Naive B cell (primary cell): ENCODE measurements around the gene RAB8B. TPM values are rescaled to one million over a fixed set of nuclear protein-coding genes. Genes with fewer than 3 reads are reported as not detected.
A peak's percentile ranks its signal among the peaks of the same experiment; 100 is the strongest.

ENCODE experiments used
- ATAC-seq, 2 donors: fragments of 150-1000 bp; cut with Tn5 transposase; 2 replicates each; pipeline ENCODE4 v1.10.0; 2021; ENCODE audit warnings: low read depth in 2 of 2, mild to moderate bottlenecking in 2 of 2, moderate library complexity in 2 of 2
- DNase-seq: peaks from one replicate; pipeline ENCODE4 v3.0.0; 2022
- H3K27ac Mint-ChIP-seq, 6 donors: one replicate each; pipeline ENCODE4 v1.8.0; 2020 to 2022; ENCODE audit warnings: mild to moderate bottlenecking in 6 of 6, mixed read lengths in 6 of 6, moderate library complexity in 5 of 6, inconsistent platforms in 2 of 6
- H3K27me3 Mint-ChIP-seq, 3 donors: one replicate each; pipeline ENCODE4 v1.8.0; 2021 to 2022; ENCODE audit warnings: mixed read lengths in 3 of 3, mild to moderate bottlenecking in 1 of 3
- H3K36me3 Mint-ChIP-seq, 2 donors: one replicate each; pipeline ENCODE4 v1.8.0; 2020 to 2022; ENCODE audit warnings: mixed read lengths in 2 of 2, inconsistent platforms in 1 of 2, mild to moderate bottlenecking in 1 of 2
- H3K4me1 Mint-ChIP-seq, 3 donors: one replicate each; pipeline ENCODE4 v1.8.0; 2020 to 2022; ENCODE audit warnings: mixed read lengths in 3 of 3, inconsistent platforms in 1 of 3, mild to moderate bottlenecking in 1 of 3, moderate library complexity in 1 of 3
- H3K4me3 Mint-ChIP-seq, 8 donors: one replicate each; pipeline ENCODE4 v1.8.0; 2020 to 2022; ENCODE audit warnings: mild to moderate bottlenecking in 8 of 8, mixed read lengths in 8 of 8, moderate library complexity in 8 of 8, inconsistent platforms in 2 of 8
- H3K9me3 Mint-ChIP-seq, 7 donors: one replicate each; pipeline ENCODE4 v1.8.0; 2020 to 2022; ENCODE audit warnings: mixed read lengths in 7 of 7, mild to moderate bottlenecking in 5 of 7, inconsistent platforms in 2 of 7, moderate library complexity in 1 of 7
- polyA plus RNA-seq, 6 donors: library from polyadenylated mRNA; unstranded; fragments of 300-500 nt; fragmentation: Illumina TruSeq; gene quantifications; one replicate each; pipeline ENCODE4 v1.2.3, GENCODE V29; 2021; ENCODE audit warnings: low read depth in 6 of 6

RAB8B gene
- polyA plus RNA-seq = 10 to 100 TPM; 24.4 to 64.4 (median 58.6) TPM

GRCh38 chr15:63188926-63189871 lies at the start of gene RAB8B:
TSS of gene RAB8B (plus strand) at chr15:63189606. CDS start at chr15:63189625, 19 bp downstream.
- ATAC-seq = peak; percentile 74
- Mint-ChIP-seq H3K27me3 (no peaks in the 10 kb centered on the region), H3K27ac (peak within 1 kb of the TSS; percentile 96 to 100 (median 98)), H3K4me1 (peaks cover 45 to 59% (median 51%) of the 10 kb centered on the region in 3 donors), H3K4me3 (peak within 1 kb of the TSS; percentile 91 to 100 (median 96)), H3K36me3 (no peaks in the 10 kb centered on the region), H3K9me3 (no peaks in the 10 kb centered on the region)
- peak; percentile 92 for DNase-seq

- Mint-ChIP-seq H3K27ac (peak overlapping the region in 1 of 6 donors; percentile 31), H3K4me1 (no peaks in the 10 kb centered on the region), H3K4me3 (no peak overlapping the region), H3K27me3 (no peaks in the 10 kb centered on the region), H3K36me3 (peaks cover 9 to 10% of the 10 kb centered on the region in 2 donors), H3K9me3 (no peaks in the 10 kb centered on the region)
- DNase-seq = no peak
- no peak for ATAC-seq
Measured at GRCh38 chr15:63140936-63141335, 48.5 kb upstream of the RAB8B start.

DNA sequence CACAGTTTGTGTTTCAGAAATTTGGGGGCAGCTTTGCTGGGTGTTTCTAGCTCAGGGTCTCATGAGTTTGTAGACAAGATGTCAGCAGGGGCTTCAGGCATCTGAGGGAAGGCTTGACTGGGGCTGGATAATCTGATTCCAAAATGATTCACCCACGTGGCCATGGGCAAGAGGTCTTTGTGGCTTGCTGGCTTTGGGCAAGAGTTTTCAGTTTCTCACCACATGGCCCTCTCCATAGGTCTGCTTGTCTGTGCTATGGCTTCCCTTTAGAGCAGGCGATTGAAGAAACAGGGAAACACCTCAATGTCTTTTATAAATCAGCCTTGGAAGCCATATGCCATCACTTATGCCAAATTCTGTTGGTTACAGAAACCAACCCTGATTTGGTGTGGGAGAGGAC lies 44.0 kb upstream of the RAB8B start:
- H3K4me1 Mint-ChIP-seq = peaks cover 0 to 4% (median 0%) of the 10 kb centered on the region in 3 donors
- peaks cover 9 to 14% of the 10 kb centered on the region in 2 donors for H3K36me3 Mint-ChIP-seq
- DNase-seq (no peak), ATAC-seq (no peak)
- no peak overlapping the region for H3K4me3 Mint-ChIP-seq
- H3K27me3 Mint-ChIP-seq = no peaks in the 10 kb centered on the region
- H3K27ac Mint-ChIP-seq = no peak overlapping the region
- H3K9me3 Mint-ChIP-seq = no peaks in the 10 kb centered on the region

GRCh38 chr15:63146684-63147083 lies 42.7 kb upstream of the RAB8B start:
- peak overlapping the region in 1 of 8 donors; percentile 10 for H3K4me3 Mint-ChIP-seq
- H3K36me3 Mint-ChIP-seq = peaks cover 9 to 14% of the 10 kb centered on the region in 2 donors
- no peaks in the 10 kb centered on the region for H3K9me3 Mint-ChIP-seq
- no peaks in the 10 kb centered on the region for H3K27me3 Mint-ChIP-seq
- peaks cover 0 to 4% (median 0%) of the 10 kb centered on the region in 3 donors for H3K4me1 Mint-ChIP-seq
- DNase-seq = no peak
- no peak overlapping the region for H3K27ac Mint-ChIP-seq
- no peak for ATAC-seq

GRCh38 chr15:63151665-63152064 lies 37.7 kb upstream of the RAB8B start:
- H3K27ac Mint-ChIP-seq = no peak overlapping the region
- H3K4me3 Mint-ChIP-seq = no peak overlapping the region
- peaks cover 0 to 5% of the 10 kb centered on the region in 2 donors for H3K36me3 Mint-ChIP-seq
- H3K9me3 Mint-ChIP-seq = no peaks in the 10 kb centered on the region
- H3K4me1 Mint-ChIP-seq = peaks cover 6 to 19% (median 10%) of the 10 kb centered on the region in 3 donors
- ATAC-seq = no peak
- no peak for DNase-seq
- no peaks in the 10 kb centered on the region for H3K27me3 Mint-ChIP-seq

DNA sequence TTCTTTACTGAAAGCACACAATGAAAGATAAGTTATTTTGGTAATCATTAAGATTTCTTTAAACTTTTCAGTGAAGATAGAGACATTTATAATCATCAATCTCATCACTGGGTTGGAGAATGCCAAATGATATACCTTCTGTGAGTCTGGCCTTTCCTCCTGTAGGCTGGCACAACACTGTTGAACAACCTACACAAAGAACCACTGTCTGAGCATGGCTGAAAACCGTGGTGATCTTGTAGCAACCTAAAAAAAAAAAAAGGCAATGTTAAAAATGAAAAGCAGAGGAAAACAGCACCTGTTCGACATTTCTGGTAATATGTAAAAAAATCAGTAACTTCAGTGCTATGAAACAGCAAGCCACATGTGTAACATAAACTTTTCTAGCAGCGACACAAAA lies 33.9 kb upstream of the RAB8B start:
- H3K4me3 Mint-ChIP-seq = peak overlapping the region in 4 of 8 donors; percentile 12 to 100 (median 100)
- H3K4me1 Mint-ChIP-seq = peaks cover 6 to 22% (median 10%) of the 10 kb centered on the region in 3 donors
- H3K27me3 Mint-ChIP-seq = no peaks in the 10 kb centered on the region
- no peak for ATAC-seq
- H3K9me3 Mint-ChIP-seq = peaks cover 0 to 4% (median 0%) of the 10 kb centered on the region in 7 donors
- no peaks in the 10 kb centered on the region for H3K36me3 Mint-ChIP-seq
- peak overlapping the region in 2 of 6 donors; percentile 16 to 60 for H3K27ac Mint-ChIP-seq
- DNase-seq = no peak

DNA sequence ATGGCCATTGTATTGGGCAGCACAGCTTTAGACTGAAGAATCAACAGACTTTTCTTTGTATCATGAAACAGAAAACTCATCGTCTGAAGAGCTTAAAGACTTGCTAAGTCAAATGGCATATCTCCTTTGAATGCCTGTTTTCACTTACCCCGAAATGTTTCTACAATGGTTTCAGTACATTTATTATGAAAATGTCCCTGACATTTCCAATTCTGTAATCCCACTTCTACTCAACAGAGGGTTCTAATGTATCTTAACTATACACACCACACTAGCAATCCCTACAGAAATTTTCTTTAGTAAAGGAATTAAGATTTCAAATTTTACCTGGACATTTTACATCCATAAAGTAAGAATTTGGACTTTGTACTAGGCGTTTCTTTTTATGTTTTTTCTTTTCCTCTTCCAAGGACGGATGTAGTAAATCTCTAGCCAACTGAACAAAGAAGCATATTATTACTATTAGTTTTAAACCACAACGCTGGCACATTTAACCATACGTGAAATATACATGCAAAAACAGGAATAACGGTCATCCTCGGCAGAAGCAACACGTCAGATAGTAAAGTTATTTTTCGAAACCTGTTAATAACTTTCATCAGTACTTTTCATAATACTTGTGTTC lies 33.2 kb upstream of the RAB8B start:
- ATAC-seq (no peak), DNase-seq (no peak)
- peak overlapping the region; percentile 96 to 100 (median 100) for H3K4me3 Mint-ChIP-seq
- H3K4me1 Mint-ChIP-seq = peaks cover 6 to 26% (median 10%) of the 10 kb centered on the region in 3 donors
- H3K36me3 Mint-ChIP-seq = no peaks in the 10 kb centered on the region
- H3K9me3 Mint-ChIP-seq = peaks cover 0 to 4% (median 0%) of the 10 kb centered on the region in 7 donors
- H3K27me3 Mint-ChIP-seq = no peaks in the 10 kb centered on the region
- peak overlapping the region in 5 of 6 donors; percentile 93 to 97 (median 96) for H3K27ac Mint-ChIP-seq

DNA sequence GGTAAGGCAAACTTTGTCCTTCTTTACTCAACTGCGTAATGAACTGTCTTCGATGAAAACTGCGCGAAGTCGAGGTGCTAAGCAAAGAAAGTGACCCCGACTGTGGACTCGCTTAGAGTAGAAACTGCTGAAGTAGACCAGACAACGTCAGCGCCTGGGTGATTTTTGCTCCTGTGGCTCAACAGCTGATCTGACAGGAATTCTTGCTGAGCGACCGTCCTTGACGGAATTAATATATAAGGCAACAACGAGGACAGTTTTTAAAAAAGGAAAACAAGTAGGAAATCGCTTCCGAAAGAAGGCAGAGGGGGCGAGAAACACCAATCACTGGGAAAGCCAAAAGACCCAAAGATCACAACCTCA lies 32.7 kb upstream of the RAB8B start:
- DNase-seq (no peak), ATAC-seq (peak; percentile 8 to 10)
- H3K27ac Mint-ChIP-seq = peak overlapping the region; percentile 93 to 97 (median 96)
- H3K4me1 Mint-ChIP-seq = peaks cover 6 to 29% (median 10%) of the 10 kb centered on the region in 3 donors
- peaks cover 0 to 4% (median 0%) of the 10 kb centered on the region in 7 donors for H3K9me3 Mint-ChIP-seq
- H3K27me3 Mint-ChIP-seq = no peaks in the 10 kb centered on the region
- no peaks in the 10 kb centered on the region for H3K36me3 Mint-ChIP-seq
- peak overlapping the region; percentile 96 to 100 (median 100) for H3K4me3 Mint-ChIP-seq

DNA sequence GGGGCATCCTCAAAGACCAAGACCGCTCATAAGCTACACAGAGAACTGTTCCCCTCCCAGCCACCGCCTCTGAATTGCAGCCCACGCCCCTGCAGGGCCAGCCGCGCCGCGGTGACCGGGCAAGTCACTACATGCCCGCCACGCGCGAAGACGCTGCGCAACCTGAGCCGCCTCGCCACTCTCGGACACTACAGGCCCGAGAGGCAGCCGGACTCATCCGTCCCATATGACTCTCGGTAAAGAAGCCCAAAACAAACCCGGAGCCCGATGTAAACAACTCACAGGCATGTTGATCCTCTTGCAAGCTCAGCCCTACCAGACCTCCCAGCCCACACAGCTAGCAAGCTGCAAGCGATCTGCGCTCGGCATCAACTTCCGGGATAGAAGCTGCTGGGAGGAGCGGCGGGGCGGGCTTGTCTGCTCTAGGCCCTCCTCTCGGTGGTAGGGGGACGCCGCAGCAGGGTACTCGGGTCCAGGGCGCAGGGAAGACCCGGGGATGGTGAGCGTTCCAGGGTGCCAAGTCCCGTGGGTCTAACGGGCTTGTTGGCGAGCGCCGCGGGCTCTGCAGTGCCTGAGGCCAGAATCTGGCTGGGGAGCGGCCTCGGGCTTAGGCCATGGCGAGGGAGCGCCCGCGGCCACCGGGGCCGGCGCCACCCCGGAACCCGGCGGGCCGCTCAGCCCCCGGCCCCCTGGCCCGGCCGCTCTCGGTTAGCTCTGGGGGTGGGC lies 32.1 kb upstream of the RAB8B start, which contains the start of gene RPS27L:
Gene RPS27L, minus strand, starts transcription at position 360 of the 726 bp plus-strand sequence. Its CDS starts 72 bp downstream, at position 288.
- H3K27me3 Mint-ChIP-seq = no peaks in the 10 kb centered on the region
- peak within 1 kb of the TSS; percentile 96 to 100 (median 100) for H3K4me3 Mint-ChIP-seq
- ATAC-seq = peak; percentile 94 to 95
- H3K9me3 Mint-ChIP-seq = peaks cover 0 to 4% (median 0%) of the 10 kb centered on the region in 7 donors
- H3K4me1 Mint-ChIP-seq = peaks cover 6 to 34% (median 10%) of the 10 kb centered on the region in 3 donors
- H3K27ac Mint-ChIP-seq = peak within 1 kb of the TSS; percentile 93 to 97 (median 96)
- DNase-seq = peak; percentile 86
- H3K36me3 Mint-ChIP-seq = no peaks in the 10 kb centered on the region

- Mint-ChIP-seq H3K27ac (peak overlapping the region; percentile 49 to 97 (median 90)), H3K36me3 (no peaks in the 10 kb centered on the region), H3K4me1 (peaks cover 7 to 40% (median 13%) of the 10 kb centered on the region in 3 donors), H3K4me3 (peak overlapping the region; percentile 90 to 100 (median 96)), H3K9me3 (peaks cover 0 to 4% (median 0%) of the 10 kb centered on the region in 7 donors), H3K27me3 (no peaks in the 10 kb centered on the region)
- ATAC-seq = peak; percentile 26 to 29
- DNase-seq = no peak
Measured at GRCh38 chr15:63157891-63158431, 31.4 kb upstream of the RAB8B start.

DNA sequence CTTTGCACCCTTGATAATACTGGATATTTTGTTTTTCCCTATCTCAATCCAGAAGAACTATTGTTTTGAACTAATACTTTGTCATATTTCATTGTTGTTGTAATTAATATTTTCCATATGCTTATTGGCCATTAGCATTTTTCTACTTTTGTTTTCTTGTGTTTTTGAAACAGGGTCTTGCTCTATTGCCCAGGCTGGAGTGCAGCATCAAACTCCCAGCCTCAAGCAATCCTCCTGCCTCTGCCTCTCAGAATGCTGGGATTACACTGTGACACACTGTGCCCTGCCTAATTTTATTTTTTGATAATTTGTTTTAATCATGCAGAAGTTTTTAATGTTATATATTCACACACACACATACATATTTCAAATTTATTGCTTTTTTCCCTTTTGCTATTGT lies 28.8 kb upstream of the RAB8B start:
- no peak overlapping the region for H3K27ac Mint-ChIP-seq
- H3K4me1 Mint-ChIP-seq = peaks cover 9 to 37% (median 12%) of the 10 kb centered on the region in 3 donors
- no peaks in the 10 kb centered on the region for H3K27me3 Mint-ChIP-seq
- no peak for DNase-seq
- ATAC-seq = no peak
- no peaks in the 10 kb centered on the region for H3K36me3 Mint-ChIP-seq
- peak overlapping the region in 1 of 8 donors; percentile 54 for H3K4me3 Mint-ChIP-seq
- peaks cover 0 to 4% (median 0%) of the 10 kb centered on the region in 7 donors for H3K9me3 Mint-ChIP-seq

DNA sequence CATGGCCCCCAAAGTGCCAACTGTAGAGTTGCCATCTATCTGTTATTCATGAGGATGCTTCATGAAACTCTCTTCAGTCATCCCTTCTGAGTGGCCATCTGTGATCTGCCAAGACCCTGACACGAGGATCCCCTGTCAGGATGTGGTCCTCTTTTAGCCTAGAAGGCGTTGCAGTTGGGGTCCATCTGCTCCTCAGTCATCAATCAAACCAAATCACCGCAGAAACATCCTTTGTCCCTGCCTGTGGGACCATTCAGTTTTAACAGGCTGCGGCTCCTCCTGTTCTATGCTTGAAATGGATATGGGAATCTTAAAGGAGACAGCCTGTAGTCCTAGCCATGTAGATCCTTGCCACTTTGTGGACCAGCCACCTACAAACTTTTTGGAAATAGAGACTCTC lies 26.2 kb upstream of the RAB8B start:
- ATAC-seq = no peak
- Mint-ChIP-seq H3K27me3 (no peaks in the 10 kb centered on the region), H3K9me3 (peaks cover 0 to 4% (median 0%) of the 10 kb centered on the region in 7 donors), H3K4me3 (peak overlapping the region in 1 of 8 donors; percentile 58), H3K4me1 (peaks cover 3 to 24% (median 6%) of the 10 kb centered on the region in 3 donors), H3K27ac (peak overlapping the region in 1 of 6 donors; percentile 25), H3K36me3 (no peaks in the 10 kb centered on the region)
- no peak for DNase-seq
